Testis (tissue), 3 donors: ENCODE data around the gene PLA2G4C. TPM values are rescaled to one million over a fixed set of nuclear protein-coding genes. Genes with fewer than 3 reads are reported as not detected.

Experiments used
- DNase-seq: peaks from one replicate; pipeline ENCODE4 v3.0.0-alpha.2; 2019
- H3K27ac ChIP-seq, 2 donors: fragments of 200-600 bp; sonication (generic); one replicate each; pipeline ENCODE4 v1.5.1; 2019
- H3K27me3 ChIP-seq: fragments of 200-600 bp; sonication (generic); one replicate; pipeline ENCODE4 v1.5.1; 2019
- H3K36me3 ChIP-seq: fragments of 200-600 bp; sonication (generic); one replicate; pipeline ENCODE4 v1.5.1; 2017; ENCODE audit warnings: low read depth; ENCODE audit errors: missing control alignments
- H3K4me1 ChIP-seq: fragments of 200-600 bp; sonication (generic); one replicate; pipeline ENCODE4 v1.5.1; 2019
- H3K4me3 ChIP-seq, 2 donors: fragments of 200-600 bp; sonication (generic); one replicate each; pipeline ENCODE4 v1.5.1; 2017 to 2019
- H3K9me3 ChIP-seq: fragments of 200-600 bp; sonication (generic); one replicate; pipeline ENCODE4 v1.5.1; 2017
- POLR2A ChIP-seq: fragments of 450-650 bp; IDR thresholded peaks from one replicate; pipeline ENCODE4 v1.6.1; 2017; ENCODE audit warnings: antibody characterized with exemption, mild to moderate bottlenecking, moderate library complexity
- WGBS, 2 donors: methylation state at CpG; one replicate each; pipeline ENCODE4 v1.1.5; 2018; 5-methylcytosine and 5-hydroxymethylcytosine counted together
- intact Hi-C: fragments of 100-400 bp; cut with DNase I; formaldehyde crosslinking; loops from one replicate; pipeline ENCODE4 v1.15.1; 2023; ENCODE audit warnings: low total_unique reads
- polyA plus RNA-seq: library from polyadenylated mRNA; stranded (reverse); fragments of 350-450 nt; fragmentation: Illumina TruSeq; extraction: RNeasy Lipid Tissue Mini Kit (QIAGEN cat#74804); gene quantifications from one replicate; pipeline ENCODE4 v1.2.3, GENCODE V29; 2014; ENCODE audit warnings: low read depth, low replicate concordance; ENCODE audit not compliant: insufficient read depth
- total RNA-seq, 2 donors: library from RNA; depleted of rRNA; stranded (reverse); fragments of >200 nt; gene quantifications; one replicate each; pipeline ENCODE4 v1.2.3, GENCODE V29; 2016
- TF ChIP-seq, protein P1 (sequence below), 3 experiments: fragments of 450-650 bp in 2 of 3; fragments of 200-600 bp in 1 of 3; sonication (generic) in 1 of 3; IDR thresholded peaks; one replicate each; pipeline ENCODE4 v1.5.1; 2016 to 2019; ENCODE audit warnings: antibody characterized with exemption in 3 of 3, mild to moderate bottlenecking in 2 of 3, moderate library complexity in 1 of 3

Gene PLA2G4C
- total and polyA plus RNA-seq, 3 donors from 2014 or later: 9.6 to 34.5 (median 28.0) TPM

- no peaks in the 10 kb centered on the region for H3K36me3 ChIP-seq
- DNase-seq: no peak
- no peak overlapping the region for H3K27ac ChIP-seq
- no peaks in the 10 kb centered on the region for H3K27me3 ChIP-seq
- intact Hi-C loops: no loop called here
- H3K4me3 ChIP-seq: no peak overlapping the region
- no peaks in the 10 kb centered on the region for H3K9me3 ChIP-seq
- TF ChIP-seq, protein P1, sequence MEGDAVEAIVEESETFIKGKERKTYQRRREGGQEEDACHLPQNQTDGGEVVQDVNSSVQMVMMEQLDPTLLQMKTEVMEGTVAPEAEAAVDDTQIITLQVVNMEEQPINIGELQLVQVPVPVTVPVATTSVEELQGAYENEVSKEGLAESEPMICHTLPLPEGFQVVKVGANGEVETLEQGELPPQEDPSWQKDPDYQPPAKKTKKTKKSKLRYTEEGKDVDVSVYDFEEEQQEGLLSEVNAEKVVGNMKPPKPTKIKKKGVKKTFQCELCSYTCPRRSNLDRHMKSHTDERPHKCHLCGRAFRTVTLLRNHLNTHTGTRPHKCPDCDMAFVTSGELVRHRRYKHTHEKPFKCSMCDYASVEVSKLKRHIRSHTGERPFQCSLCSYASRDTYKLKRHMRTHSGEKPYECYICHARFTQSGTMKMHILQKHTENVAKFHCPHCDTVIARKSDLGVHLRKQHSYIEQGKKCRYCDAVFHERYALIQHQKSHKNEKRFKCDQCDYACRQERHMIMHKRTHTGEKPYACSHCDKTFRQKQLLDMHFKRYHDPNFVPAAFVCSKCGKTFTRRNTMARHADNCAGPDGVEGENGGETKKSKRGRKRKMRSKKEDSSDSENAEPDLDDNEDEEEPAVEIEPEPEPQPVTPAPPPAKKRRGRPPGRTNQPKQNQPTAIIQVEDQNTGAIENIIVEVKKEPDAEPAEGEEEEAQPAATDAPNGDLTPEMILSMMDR (IDR thresholded peaks at IDR 0.05): no peak
- no peaks in the 10 kb centered on the region for H3K4me1 ChIP-seq
- WGBS, 2 donors: 53 to 64% methylated on average over 2 of the region's 2 CpGs
These were observed 68.6 kb downstream of the PLA2G4C start for GRCh38 chr19:48041877-48042580.

DNA sequence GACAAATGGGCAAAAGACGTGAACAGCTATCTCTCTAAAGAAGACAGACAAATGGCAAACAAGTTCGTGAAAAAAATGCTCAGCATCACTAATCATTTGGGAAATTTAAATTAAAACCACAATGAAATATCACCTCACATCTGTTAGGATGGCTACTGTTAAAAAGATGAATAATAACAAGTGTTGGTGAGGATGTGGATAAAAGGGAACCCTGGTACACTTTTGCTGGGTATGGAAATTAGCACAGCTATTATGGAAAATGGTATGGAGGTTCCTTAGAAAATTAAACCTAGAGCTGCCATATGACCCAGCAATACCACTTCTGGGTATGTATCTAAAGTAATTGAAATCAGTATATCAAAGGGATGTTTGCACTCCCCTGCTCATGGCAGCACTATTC is 73.9 kb downstream of the PLA2G4C start:
- no peaks in the 10 kb centered on the region for H3K4me1 ChIP-seq
- no peaks in the 10 kb centered on the region for H3K27me3 ChIP-seq
- no peaks in the 10 kb centered on the region for H3K9me3 ChIP-seq
- H3K36me3 ChIP-seq: no peaks in the 10 kb centered on the region
- no peak overlapping the region for H3K4me3 ChIP-seq
- WGBS, 2 donors: 88 to 92% methylated on average over 2 of the region's 2 CpGs
- TF ChIP-seq, protein P1 (IDR thresholded peaks at IDR 0.05): no peak
- TF ChIP-seq POLR2A: no peak
- H3K27ac ChIP-seq: no peak overlapping the region
- DNase-seq: no peak
- intact Hi-C loops: no loop called here

- DNase-seq: no peak
- intact Hi-C loops: no loop called here
These were observed 77.0 kb downstream of the PLA2G4C start for GRCh38 chr19:48033604-48034003.

GRCh38 chr19:48030073-48030472 is 80.5 kb downstream of the PLA2G4C start:
- no peak for DNase-seq
- 62 to 64% methylated on average over 10 of the region's 10 CpGs for WGBS, 2 donors
- no peaks in the 10 kb centered on the region for H3K27me3 ChIP-seq
- H3K4me3 ChIP-seq: no peak overlapping the region
- no peak for TF ChIP-seq POLR2A
- TF ChIP-seq, protein P1 (IDR thresholded peaks at IDR 0.05): no peak
- intact Hi-C loops: no loop called here
- no peaks in the 10 kb centered on the region for H3K9me3 ChIP-seq
- no peaks in the 10 kb centered on the region for H3K36me3 ChIP-seq
- no peak overlapping the region for H3K27ac ChIP-seq
- no peaks in the 10 kb centered on the region for H3K4me1 ChIP-seq

More at GRCh38 chr19:48033604-48034003, 77.0 kb downstream of the PLA2G4C start:
- Histone ChIP-seq H3K4me3 (no peak overlapping the region), H3K9me3 (no peaks in the 10 kb centered on the region), H3K36me3 (no peaks in the 10 kb centered on the region), H3K27me3 (no peaks in the 10 kb centered on the region), H3K27ac (no peak overlapping the region), H3K4me1 (no peaks in the 10 kb centered on the region)
- WGBS, 2 donors: 72 to 80% methylated on average over 5 of the region's 5 CpGs
- TF ChIP-seq POLR2A: no peak
- TF ChIP-seq, protein P1 (IDR thresholded peaks at IDR 0.05): no peak

GRCh38 chr19:48029431-48029830 is 81.2 kb downstream of the PLA2G4C start:
- no peak for TF ChIP-seq POLR2A
- TF ChIP-seq, protein P1 (IDR thresholded peaks at IDR 0.05): no peak
- Histone ChIP-seq H3K4me3 (no peak overlapping the region), H3K27ac (no peak overlapping the region), H3K27me3 (no peaks in the 10 kb centered on the region), H3K36me3 (no peaks in the 10 kb centered on the region), H3K9me3 (no peaks in the 10 kb centered on the region), H3K4me1 (no peaks in the 10 kb centered on the region)
- intact Hi-C loops: no loop called here
- DNase-seq: no peak
- WGBS, 2 donors: 85 to 86% methylated on average over 7 of the region's 7 CpGs
